GM10248 (cell line): ENCODE results near the gene ZNF423.

Experiments used
- CTCF ChIA-PET: fragments of 300-600 bp; sonication (Branson Sonifier 250); formaldehyde crosslinking; extraction: SDS; loops from one replicate; lab custom pipeline; 2021; ENCODE audit warnings: antibody characterized with exemption; lab: Yijun Ruan, JAX
- POLR2A ChIA-PET: fragments of 350-650 bp; sonication (Branson Sonifier 250); formaldehyde crosslinking; extraction: SDS; loops from one replicate; lab custom pipeline; 2020; ENCODE audit warnings: antibody characterized with exemption; lab: Yijun Ruan, JAX
- DNase-seq: peaks from one replicate; pipeline ENCODE4 v3.0.0; 2012; ENCODE audit errors: extremely low spot score
- TF ChIP-seq, protein P1 (sequence below): IDR thresholded peaks from 2 replicates; pipeline ENCODE4 v1.5.1; 2012; ENCODE audit warnings: mild to moderate bottlenecking, low read depth; ENCODE audit errors: extremely low read depth, missing control alignments, control extremely low read depth

Gene ZNF423

DNA sequence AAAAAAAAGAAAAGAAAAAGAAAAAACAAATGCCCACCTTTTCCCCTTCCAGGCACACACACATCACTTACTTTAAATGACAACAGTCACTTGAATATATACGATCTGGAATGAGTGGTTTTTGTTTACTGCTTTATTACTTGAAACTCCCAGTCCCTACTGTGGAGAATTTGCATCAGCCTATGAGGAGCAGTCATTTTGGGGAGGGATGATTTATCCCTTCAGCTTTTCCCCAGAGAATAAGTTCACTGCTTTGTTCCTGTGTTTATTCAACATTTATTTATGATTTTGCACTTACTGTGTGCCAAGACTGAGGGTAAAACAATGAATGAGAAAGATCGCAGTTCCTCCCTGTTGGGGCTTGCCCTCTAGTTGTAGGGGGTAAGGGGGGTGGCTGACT, 4.7 kb upstream of the ZNF423 start:
- no peak for DNase-seq
- ChIA-PET CTCF (no interaction called here), POLR2A (no interaction called here)
- TF ChIP-seq, protein P1, sequence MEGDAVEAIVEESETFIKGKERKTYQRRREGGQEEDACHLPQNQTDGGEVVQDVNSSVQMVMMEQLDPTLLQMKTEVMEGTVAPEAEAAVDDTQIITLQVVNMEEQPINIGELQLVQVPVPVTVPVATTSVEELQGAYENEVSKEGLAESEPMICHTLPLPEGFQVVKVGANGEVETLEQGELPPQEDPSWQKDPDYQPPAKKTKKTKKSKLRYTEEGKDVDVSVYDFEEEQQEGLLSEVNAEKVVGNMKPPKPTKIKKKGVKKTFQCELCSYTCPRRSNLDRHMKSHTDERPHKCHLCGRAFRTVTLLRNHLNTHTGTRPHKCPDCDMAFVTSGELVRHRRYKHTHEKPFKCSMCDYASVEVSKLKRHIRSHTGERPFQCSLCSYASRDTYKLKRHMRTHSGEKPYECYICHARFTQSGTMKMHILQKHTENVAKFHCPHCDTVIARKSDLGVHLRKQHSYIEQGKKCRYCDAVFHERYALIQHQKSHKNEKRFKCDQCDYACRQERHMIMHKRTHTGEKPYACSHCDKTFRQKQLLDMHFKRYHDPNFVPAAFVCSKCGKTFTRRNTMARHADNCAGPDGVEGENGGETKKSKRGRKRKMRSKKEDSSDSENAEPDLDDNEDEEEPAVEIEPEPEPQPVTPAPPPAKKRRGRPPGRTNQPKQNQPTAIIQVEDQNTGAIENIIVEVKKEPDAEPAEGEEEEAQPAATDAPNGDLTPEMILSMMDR: no peak

DNA sequence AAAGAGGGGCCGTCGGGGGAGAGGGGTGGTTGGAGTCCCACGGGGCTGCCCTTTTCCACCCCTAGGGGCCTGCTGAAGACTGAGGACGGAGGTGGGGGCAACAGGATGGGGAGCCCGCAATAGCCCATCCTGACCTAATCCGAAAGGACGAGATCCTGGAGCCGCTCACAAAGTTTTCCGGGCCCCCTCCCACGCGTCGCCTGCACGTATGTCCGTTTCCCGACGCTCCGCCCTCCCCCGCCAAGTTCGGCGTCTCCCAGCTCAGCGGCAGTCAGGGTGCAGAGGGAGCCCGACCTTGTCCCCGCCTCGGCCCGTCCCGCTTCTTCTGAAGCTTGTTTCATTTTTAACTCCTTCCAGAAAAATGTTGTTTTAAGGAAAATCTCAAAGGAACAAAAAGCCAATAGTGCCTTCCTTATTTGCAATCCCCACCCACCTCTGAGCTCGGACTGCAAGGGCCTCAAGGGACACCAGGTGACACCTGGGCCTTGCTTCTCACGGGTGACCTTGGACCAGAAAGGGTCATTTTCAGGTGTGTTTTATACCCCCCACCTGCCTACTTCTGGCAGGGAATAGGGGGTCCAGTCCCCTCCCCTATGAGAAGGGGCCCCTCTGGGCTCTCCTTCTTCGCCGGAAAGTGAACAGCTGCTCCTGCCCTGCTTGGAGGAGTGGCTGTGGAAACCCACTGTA, 3.4 kb upstream of the ZNF423 start:
- no peak for DNase-seq
- ChIA-PET CTCF (interaction anchor here (1.0 to 2.8 kb wide), 4 partner anchors 10 to 83 kb away, joined by 3 to 19 read pairs (median 4); no protein-coding TSS in a partner anchor), POLR2A (no interaction called here)
- TF ChIP-seq, protein P1: no peak

DNA sequence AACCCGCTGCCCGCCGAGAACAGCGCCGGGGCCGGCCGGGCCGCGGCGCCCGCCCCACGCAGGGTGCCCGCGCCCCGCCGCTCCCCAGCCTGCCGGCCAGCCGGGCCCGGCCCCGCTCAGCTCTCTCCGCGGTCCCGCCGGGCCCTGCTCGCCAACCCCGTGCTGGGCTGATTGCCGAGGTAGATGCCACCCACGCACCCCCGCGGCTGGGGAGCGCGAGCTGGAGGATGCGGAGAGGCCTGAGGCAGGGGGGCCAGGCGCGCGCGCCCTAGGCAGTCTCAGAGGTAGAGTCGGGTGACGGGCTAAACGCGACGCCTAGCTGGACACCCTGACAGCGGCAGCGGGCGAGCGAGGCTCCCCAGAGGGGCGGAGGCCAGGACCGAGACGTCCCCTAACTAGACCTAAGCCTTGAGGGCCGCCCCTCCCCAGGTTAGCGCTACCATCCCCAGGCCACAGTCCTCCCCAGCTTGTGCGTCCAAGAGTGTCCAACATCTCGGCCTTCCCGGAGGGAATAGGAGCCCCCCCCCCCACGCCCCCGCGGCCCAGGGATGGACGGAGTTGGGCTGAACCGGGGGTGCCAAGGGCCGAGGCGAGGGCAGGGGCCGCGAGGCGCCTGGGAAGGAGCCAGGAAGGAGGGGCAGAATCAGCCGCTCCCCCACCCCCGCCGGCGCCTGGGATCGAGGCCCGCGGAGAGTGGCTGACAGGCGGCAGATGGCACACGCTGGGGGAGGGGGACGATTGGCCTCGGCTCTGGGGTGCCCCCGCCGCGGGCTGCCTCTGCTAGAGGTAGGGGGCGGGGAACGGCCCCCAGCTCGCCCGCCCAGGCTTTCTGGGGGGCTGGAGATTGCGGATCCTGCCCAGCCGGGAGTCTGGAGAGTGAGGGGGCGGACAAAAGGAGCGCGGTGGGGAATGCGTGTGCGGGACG, 2.5 kb upstream of the ZNF423 start:
- TF ChIP-seq, protein P1: no peak
- DNase-seq: no peak
- CTCF ChIA-PET: interaction anchor here (0.9 to 2.8 kb wide), 10 partner anchors 10 to 948 kb away, joined by 3 to 19 read pairs (median 4); no protein-coding TSS in a partner anchor
- POLR2A ChIA-PET: interaction anchor here (0.6 kb wide), 1 partner anchor 754 kb away, joined by 5 read pairs; no protein-coding TSS in a partner anchor

DNA sequence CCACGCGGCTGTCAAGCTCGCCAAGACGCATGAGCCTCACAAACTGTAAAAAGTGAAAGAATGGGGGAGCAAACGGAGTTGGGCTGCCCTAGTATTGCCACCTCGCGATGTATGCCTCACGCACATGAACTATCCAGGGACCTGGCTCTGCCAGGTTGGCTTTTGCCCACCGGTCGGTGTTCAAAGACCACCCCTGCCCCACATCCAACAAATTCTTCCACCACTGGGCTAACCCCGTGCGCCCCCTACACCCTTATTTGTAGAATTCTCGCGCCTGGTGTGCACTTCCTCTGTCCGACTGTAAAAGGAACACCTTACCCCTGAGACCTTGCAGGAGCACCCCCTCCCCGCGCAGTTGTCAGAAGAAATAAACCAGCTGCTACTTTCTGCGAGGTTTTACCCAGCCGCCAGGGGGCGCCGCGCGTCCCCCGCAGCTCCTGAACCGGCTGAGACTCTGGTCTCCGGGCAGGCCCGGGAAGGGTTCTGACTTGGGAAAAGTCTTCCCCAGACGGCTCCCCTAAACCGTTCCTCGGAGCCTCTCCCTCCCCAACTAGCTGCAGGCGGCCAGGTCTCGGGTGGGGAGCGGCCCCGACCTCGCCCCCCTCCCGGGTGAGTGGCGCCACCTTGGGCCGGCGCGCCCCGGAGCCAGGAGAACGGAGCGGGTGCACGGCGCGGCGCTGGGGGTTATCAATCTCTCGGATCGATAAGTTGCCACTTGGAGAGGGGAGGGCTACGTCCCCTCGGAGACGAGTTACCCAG, 1.7 kb upstream of the ZNF423 start:
- TF ChIP-seq, protein P1: peak; percentile 60
- peak; percentile 74 for DNase-seq
- POLR2A ChIA-PET: interaction anchor here (0.6 kb wide), 1 partner anchor 753 kb away, joined by 5 read pairs; no protein-coding TSS in a partner anchor
- CTCF ChIA-PET: interaction anchor here (0.6 to 2.8 kb wide), 11 partner anchors 11 to 949 kb away, joined by 3 to 19 read pairs (median 4); no protein-coding TSS in a partner anchor

DNA sequence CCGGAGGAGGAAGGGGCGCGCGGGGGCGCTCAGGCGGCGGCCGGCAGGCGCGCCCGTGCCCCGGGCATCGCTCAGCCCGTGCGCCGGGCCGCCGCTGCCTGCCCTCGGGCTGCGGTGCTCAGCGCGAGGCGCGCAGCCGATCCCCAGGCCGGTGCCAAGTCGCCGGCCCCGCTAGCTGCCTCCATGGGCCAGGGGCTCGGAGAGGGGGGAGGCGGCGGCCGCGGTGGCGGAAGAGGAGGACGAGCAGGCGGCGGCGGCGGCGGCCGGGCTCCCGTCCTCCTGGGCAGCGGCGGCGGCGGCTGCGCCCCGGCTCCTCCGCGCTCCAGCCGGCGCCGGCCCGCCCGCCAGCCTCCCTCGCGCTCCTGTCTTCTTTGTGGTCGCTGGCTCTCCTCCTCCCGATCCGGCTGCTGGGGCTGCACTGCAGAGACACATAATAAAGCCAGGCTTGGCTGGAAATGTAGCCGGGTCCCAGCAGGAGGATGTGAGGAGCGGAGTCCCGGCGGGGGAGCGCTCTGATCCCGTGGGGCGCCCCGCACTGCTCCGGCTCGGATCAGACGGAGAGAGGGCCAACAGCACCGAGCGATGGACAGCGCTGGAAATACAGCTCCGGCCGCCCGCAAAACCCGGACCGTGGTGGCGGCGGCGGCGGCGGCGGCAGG, 889 bp upstream of the ZNF423 start:
- TF ChIP-seq, protein P1: no peak
- ChIA-PET CTCF (interaction anchor here (0.6 to 2.8 kb wide), 7 partner anchors 10 to 359 kb away, joined by 3 to 19 read pairs (median 4); no protein-coding TSS in a partner anchor), POLR2A (no interaction called here)
- DNase-seq: no peak
